NCI-H1092 treated with DMSO at 0.1 percent for 48 hours (cell line): ENCODE data around the gene SBF1.

Experiments used
- DNase-seq: peaks from one replicate; lab custom pipeline; 2025; lab: John Stamatoyannopoulos, UW

SBF1 gene

DNA sequence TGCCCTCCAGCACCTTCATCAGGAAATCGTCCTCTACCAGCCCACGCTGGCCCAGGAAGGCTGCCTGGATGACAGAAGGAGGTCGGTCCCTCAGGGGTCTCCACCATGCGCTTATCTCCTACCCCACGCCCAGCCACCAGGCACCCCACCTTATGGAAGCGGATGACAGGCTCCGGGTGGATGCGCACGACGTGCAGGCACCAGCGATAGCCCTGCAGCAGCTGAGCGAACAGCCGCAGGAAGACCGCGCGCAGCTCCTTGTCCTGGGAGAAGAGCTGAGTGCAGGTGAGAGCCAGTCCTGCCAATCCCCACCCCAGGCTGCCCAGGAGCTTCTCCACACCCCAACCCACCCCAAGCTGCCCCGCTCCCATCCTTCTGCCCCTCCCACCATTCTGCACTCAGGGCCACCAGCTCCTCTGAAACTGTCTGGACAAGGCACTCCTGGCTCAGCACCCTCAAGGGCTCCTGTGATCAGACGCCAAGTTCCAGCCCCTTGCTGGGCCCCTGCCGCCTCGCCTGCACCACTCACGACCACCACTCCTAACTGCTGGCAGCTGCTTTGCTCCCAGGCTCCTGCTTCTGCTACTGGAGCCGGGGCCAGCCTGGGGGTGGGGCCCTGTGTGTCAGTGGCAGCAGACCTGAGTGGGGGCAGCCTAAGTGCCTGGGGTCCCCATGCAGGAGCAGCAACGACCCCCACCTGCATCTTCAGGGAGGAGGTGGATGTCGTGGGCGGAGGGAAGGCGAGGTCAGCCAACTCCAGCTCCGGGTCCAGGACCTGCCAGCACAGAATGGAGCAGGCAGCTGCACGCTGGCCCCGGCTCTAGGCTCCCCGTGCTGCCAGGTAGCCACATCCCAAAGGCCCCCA is 9.5 kb downstream of the SBF1 start:
- DNase-seq = no peak

DNA sequence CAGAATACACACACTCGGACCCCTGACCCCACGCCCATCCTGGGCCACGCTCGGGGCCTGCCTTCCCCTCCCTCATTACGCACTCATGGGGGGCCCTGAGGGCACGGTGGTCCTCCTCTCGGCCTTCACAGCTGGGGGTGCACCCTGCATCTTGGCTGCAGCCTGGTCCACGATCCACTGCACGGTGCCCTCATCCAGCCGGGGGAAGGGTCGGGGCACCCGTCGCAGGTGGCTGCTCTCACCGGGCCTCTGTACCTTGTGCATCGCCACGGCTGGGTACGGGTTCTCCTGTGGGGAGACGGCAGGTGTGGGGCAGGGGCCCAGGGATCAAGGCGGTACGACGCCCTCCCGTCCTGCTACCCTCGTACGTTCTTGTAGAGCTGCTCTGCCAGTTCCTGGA is 10.4 kb downstream of the SBF1 start:
- DNase-seq = no peak

DNA sequence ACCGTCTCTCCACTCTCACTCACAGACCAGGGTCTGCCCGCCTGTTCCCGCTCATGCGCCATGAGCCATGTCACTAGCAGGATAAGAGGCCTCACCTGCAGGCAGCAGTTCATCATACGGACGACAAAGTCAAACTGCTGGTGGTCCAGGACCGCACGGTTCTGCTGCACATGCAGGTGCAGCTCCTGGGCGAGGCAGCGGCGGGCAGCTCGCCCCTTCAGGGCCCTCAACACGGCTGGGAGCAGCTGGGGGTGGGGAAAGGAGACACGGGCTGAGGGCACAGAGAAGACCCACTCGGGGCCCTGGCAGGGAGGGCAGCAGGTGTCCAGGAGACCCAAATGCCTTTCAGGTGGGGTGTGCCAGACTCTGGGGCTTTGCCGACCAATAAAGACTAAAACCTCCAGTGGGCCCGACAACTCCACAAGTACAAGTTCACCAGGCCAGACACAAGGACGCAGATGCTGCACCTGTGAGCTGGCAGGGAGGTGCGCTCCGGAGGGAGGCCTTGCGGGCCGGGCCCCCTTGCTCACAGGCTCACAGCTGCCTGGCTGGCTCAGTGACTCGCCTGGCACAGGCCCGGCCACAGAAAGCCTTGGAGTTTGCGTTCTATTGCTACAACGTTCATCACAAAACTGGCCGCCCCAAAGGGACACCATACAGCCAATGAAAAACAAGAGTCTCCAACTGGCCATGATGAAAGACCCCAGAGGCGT is 11.5 kb downstream of the SBF1 start:
- no peak for DNase-seq

DNA sequence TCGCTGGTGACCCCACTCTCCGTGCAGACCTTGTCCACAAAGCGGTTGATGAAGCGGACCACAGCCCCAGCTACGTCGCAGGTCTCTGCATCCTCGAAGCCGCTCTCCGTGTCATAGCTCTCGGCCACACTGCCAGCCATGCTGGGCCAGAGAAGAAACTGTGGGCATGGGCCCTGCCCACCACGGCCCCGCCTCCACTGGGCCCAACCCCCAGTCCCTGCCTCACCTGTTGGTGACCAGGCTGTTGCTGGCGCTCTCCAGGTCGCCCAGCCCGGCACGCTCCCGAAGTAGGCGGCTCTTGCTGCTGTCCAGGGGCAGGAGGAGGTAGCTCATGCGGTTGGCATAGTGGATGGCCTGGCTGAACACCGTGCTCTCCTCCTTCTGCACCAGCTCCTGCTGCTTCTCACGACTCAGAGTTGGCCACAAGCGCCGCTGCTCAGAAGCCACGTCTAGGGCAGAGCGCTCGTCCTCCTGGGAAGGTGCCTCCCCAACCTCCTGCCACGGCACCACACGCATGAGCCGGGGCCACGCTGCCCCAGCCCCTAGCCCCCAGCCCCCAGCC is 12.8 kb downstream of the SBF1 start:
- DNase-seq = no peak

DNA sequence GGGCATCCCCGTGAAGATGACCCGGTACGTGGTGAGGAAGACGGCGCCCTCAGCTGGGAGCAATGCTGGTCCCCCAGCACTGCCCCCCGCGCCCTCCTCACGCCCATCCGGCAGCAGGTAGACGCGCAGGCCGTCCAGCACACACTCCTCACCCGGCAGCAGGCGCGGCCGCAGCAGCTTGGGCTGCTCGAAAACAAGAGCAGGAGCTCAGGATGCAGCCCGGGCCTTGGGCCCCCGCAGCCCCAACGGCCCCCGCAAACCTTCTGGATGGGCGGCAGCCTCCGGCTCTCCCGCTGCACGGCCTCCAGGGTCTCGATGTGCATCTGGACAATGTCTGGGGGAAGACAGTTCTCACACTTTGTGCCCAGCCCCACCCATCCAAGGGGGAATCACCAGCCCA is 13.3 kb downstream of the SBF1 start:
- no peak for DNase-seq

DNA sequence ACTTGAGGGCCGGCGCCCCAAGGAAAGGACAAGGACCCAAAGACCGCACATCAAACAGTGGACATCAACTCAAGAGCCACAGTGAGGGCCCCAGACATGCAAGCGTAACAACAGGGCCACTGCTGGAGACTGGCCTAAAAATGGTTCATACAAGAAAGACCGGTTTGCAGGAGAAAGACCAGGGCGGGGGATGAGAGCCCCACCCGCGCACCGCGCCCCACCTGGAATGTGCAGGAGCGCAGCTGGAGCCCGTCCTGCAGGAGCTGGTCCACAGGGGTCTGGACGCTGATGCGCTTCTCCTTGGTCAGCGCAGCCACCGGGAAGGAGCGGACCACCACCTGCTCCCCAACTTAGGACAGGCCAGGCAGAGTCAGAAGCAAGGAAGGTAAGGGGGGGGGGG is 13.9 kb downstream of the SBF1 start:
- no peak for DNase-seq

DNA sequence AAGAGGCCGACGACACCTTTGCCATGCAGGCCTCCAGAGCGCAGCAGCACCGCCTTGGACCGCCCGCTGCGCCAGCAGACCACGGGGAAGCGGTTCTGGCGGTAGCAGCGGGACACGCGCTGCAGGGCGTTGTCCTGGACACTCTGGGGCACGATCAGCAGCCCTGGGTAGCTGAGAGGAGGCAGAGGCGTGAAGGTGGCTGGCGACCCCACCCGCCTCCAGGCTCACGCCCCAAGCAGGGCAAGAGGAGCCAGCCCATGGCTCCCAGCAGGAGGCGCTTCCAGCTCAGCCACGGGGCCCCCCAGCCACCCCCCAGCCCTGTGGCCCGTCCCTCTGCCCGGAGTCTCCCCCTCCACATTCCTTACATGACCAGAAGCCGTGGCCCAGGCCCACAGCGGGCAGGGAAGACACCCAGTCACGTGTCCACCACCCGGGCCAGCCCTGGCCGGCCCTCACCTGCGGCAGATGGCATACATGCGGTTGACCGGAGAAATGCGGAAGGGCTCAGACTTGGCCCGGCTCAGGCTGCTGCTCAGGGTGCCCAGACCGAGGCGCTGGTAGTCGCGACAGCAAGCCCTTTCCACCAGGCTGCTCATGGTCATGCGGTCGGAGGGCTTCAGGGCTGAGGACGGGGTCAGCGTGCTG is 15.2 kb downstream of the SBF1 start:
- DNase-seq = no peak

DNA sequence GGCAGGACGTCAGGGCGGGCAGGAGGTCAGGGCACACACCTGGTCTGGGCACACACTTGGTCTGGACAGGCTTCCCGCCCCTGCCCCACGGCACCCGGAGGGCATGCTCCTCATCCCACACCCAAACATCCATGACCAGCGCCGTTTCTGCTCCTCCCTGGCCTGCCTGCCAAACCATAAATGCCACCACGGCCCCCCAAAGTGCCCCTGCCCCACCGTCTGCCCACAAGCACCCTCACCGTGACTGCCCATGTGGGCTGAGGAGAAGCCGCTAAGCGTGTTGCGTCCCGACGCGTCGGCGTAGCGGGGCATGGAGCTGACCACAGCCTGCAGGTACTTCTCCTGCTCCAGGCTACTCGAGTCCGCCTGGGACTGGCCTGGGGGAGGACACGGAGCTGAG is 15.8 kb downstream of the SBF1 start:
- DNase-seq = no peak

DNA sequence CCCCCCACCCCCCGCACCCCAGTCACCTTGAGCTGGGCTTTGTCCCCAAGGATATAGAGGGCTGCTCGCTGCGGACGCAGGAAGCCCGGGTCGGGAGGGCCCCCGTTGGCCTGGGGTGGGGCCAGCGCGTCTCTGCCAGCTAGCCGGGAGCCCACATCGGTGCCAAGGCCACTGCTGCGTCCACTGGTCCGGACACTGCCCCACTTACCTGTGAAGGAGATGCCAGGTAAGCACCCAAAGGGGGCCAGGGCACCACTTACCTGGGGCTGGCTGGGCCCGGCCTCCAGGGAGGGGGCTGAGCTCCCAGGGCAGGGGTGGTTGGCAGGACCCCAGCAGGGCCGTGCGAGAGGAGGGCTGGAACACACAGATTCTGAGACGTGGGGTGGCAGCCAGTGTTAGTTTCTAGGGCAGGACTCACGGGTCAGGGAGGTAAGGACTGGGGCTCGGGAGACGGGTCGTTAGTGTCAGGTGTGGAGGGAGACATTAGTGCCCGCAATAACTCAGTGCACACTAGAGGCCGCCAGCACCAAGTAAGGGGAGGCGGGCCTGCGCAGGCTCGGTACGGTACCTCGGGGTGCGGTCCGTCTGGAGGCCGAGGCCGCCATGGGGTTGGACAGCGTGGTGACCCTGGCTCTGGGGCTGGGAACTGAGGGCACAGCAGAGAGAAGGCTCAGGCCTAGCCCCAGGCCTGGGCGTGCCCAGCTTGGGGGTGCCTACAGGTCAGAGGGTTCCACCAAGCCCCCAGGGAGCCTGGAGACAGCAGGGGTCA is 18.2 kb downstream of the SBF1 start:
- DNase-seq = no peak

DNA sequence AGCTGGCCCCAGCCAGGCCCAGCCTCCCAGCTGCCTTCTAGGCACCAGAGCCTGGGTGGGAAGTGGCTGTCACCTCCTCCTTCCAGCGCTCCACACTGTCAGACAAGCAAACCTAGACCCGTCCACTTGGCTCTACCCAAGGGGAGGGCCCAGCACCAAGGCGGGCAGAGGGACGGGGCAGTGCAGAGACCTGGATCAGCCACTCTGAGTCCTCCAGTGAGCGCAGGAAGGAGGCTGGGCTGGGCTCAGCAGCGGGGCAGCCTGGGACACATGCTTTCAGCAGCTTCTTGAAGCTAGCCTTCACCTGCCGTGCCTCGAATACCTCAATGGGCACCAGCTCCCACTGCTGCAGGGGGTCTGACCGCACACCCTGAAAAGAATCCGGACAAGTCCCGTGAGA is 18.8 kb downstream of the SBF1 start:
- DNase-seq = no peak

DNA sequence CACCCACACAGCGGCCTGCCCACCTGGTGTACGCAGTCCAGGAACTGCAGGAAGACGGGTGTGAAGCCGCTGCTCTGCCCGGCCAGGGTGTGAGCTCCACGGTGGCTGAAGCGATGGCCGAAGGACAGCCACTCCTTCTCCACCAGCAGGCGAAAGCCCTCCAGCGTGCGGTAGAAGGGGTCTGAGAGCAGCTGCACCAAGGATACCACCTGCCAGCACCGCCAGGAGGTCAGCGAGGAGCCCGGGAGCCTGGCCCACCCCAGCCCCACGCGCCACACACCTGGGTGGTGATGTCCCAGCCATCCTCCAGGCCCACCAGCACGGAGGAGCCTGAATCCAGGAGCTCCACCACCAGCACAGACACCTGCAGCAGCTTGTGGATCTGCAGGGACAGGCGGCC is 19.6 kb downstream of the SBF1 start:
- DNase-seq = no peak

DNA sequence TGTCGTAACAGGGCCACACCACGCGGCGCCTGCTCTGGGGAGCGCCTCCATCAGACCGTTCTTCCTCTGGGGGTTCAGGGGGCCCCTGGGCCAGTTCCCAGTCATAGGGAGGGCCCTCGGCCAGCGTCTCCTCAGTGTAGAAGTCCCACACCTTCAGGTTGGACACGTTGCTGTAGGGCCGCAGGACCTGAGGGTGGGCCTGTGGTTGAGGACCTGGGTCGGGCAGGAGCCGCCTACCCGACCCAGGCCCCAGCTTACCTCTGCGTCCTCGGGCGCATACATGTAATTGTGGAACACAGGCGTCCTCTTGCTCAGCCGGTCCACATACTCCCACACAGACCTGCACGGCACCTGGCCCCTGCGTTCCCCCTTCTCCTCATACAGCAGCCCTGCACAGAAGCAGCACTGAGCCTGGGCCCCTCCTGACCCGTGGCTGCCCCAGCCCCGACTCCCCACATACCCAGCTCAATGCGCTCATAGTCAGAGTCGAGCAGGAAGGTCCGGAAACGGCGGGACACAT is 20.2 kb downstream of the SBF1 start:
- no peak for DNase-seq

DNA sequence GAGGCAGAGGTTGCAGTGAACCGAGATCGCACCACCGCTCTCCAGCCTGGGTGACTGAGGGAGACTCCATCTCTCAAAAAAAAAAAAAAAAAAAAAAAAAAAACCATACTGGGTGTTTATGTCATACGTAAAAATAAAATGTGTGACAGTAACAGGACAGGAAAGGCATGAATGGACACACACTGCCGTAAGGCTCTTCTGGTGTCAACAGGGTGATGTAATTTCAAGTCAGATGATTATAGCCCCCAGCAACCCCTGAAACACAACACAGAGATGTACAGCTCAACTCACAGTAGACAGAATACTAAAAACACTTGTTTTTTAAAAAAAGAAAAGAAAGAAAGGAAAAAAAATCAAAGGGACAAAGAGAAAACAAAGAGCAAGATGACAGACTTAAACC is 22.2 kb downstream of the SBF1 start:
- DNase-seq = no peak

DNA sequence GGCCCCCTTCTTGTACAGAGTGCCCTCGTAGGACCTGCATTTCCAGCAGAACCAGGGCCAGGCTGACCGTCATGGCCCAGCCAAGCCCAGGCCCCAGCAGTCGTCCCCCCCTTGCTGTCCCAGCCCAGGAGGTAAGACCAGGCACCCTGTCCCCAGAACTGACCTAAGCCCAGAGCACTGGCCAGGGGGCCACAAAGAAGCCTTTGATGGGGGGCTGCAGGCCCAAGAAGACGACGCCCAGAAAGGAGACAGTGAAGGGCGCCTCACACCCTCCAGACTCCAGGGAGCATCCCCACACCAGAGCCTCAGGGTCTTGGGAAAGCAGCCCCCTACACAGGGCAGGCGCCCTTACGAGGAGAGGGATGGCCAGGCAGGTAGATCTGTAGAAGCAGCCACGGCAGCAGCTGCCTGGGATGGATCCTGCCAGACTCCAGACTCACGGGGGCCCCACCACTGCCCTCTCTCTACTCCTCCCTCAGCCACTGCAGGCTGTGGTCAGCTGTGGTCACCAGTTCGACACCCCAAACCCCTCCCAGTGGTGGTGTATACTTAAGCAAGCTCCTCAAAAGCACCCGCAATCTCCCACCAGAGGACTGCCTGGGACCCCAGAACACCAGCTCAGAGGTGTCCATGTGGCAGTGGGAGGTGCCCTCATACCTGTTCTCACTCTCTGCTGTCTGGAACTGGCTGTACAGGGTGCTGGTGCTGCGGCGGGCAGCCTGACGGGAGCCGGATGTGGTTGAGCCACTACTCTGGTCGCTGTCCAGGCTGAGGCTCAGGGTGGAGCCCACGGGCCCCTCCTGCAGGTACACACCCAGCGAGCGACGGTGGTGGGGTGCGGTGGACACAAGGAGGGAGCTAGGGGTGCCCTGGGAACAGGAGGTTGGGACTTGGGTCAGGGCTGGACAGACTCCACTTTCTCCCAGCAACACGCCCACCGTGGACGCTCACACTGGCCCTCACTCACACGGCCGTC is 27.0 kb downstream of the SBF1 start:
- DNase-seq = no peak

DNA sequence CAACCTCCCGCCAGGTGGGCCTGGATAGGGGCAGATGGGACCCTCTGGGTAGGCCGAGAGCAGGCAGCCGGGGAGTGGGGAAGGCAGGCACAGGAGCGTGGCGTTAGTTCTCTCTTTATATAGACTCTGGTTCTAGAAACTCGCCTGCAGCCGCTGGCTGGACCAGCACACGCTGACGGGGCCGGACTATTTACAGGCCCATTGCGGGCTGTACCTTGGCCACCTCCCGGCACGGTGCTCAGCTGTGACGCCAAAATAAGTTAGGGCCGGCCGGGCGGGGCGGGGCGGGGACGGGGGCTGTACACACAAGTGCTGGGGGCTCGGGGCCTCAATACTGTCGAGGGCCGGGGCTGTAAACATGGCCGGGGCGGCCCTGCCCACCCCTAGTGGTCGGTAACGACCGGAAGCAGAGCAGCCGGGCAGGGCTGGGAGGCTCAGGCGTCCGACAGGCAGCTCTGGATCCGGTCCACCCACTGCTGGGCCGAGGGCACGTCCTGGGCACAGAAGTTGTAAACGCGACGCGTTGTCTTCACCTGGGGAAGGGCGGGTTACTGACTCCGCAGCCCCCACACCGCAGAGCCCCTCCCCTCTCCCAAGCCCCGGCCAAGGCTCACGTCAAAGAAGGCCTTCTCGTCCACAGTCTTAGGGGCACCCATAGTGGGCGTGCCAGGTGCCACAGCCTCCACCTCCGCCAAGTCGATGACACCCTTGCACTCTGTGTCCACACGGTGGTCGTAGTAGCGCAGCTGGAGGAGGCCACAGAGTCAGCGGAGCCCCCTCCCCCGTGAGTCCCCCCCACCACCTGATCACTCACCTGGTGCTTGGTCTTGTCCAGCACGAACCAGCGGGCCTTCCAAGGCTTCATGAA is 27.9 kb downstream of the SBF1 start:
- no peak for DNase-seq

DNA sequence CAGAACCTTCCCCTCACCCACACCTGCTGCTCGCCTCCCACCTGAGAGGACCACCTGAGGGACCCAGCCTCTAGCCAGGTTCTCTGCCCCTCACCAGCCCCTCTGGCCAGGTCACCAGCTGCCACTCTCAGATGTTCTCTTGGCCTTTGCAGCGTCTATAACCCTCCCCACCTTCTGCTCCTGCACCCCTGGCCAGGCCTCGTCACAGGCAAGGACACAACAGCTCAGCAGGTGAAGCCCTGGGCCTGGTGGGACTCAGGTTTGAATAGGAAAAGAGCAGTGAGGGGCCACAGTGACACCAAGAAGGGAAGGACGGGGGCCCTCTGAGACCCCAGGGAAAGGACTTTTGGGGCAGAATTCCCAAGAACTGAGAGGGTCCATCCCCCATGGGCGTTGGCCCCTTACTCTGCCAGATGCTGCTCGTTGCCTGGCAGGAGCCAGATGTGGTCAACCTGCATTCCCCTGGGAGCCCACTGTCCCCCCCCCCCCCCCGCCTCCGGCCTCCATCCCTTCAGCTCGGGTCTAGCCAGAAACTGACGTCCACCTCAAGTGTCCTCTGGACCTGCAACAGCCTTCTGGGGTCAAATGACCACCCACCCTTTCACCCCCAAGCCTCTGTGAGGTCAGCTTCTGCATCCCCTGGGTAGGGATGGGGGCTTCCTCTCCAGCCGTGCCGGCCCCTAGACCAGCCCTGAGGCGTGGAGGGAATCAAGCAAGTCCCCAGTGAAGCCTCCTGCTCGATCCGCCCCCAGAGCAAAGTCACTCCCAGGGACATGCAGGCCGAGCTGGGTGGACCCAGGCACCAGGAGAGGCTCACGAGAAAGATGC is 28.7 kb downstream of the SBF1 start:
- no peak for DNase-seq

DNA sequence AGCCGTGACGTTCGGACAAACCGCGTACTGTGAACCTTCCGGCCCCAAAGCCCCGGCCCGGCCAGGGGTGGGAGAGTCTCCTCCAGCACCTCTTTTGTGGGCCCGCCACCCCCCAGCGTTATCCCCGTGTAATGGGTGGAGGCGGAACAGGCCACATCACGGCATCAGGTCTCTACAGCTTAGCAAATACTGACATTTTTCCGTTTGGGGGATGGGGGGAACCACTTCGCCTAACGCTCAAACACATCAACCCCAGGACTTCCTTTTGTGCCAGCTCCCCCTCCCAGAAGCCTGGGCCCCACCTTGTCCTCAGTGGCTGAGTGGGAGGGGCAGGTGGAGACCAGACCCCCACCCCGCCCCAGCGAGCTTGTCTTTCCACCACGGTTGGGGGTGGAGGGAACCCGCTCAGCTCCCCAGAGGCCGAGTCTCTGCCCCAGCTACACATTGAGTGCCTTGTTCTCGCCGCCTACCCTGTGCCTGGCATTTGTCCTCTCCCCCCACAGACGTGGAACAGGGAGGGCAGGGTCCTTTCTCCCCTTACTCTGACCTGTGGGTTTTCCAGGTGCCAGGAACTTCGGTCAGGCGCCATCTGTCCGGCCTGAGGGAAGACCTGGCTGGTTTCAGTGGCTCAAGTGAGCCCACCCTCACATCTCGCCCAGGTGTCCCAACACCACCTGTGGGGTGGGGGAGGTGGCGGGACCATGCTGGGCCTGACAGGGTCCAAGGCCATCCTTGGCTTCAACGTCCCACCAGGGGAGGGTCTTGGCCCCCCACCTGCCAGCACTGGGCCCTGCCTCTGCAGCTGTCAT is 29.6 kb downstream of the SBF1 start:
- DNase-seq = no peak

DNA sequence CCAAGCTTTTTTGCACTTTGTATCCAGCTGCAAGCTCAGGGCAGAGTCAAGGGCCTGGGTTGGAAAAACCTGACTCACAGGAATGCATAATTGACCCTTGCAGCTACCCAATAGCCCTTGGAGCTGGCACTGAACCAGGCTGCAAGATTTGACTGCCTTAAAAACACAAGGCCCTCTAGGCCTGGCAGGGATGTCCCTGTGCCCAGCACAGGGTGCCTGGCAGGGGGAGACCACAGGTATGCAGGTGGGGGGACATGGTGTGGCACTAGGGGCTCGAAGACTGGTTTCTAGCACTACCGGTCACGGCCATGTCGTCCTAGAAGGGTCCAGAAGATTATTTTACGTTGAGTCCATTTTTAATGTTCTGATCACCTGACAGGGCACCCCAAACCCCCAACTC is 30.2 kb downstream of the SBF1 start:
- no peak for DNase-seq
